Left renal cortex interstitium (tissue), 4 donors: ENCODE results near the gene SPEG. TPM values are rescaled to one million over a fixed set of nuclear protein-coding genes. Genes with fewer than 3 reads are reported as not detected.

ENCODE experiments used
- DNase-seq, 4 donors: peaks; one replicate each; pipeline ENCODE4 v3.0.0-alpha.2; 2013; ENCODE audit warnings: low read depth in 4 of 4, low spot score in 2 of 4, missing footprints in 1 of 4
- polyA plus RNA-seq, 4 donors: library from polyadenylated mRNA; unstranded; fragments of 120-200 nt; gene quantifications; one replicate each; pipeline ENCODE4 v1.2.1, GENCODE V29; 2013; ENCODE audit not compliant: insufficient read length in 4 of 4

SPEG gene
- polyA plus RNA-seq, 4 donors, result 10.7 to 18.1 (median 14.7) TPM

DNA sequence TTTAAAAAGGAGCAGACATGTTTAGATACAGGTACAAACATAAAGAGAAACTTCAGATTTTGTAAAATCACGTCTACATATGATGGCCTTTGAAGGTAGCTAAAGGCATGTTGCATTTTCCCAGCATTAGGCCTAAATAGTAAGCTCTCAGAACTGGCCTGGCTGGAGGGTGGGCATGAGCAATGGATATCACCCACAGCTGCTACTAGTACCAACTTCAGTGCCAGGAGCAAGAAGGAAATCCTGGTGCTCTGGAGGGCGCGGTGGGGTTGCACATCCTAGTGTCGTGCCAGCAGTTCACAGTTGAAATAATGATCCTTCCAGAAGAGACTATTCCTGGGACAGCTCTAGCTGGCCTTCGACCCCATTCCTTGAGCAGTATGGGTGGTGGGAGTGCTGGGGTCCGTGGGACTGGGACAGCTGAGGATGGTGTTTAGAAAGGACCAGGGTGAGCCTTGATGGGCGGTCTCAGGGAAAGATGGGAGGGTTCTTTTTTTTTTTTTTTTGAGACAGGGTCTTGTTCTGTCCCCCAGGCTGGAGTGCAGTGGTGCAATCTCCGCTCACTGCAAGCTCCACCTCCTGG lies 11.6 kb upstream of the SPEG start:
- no peak for DNase-seq

DNA sequence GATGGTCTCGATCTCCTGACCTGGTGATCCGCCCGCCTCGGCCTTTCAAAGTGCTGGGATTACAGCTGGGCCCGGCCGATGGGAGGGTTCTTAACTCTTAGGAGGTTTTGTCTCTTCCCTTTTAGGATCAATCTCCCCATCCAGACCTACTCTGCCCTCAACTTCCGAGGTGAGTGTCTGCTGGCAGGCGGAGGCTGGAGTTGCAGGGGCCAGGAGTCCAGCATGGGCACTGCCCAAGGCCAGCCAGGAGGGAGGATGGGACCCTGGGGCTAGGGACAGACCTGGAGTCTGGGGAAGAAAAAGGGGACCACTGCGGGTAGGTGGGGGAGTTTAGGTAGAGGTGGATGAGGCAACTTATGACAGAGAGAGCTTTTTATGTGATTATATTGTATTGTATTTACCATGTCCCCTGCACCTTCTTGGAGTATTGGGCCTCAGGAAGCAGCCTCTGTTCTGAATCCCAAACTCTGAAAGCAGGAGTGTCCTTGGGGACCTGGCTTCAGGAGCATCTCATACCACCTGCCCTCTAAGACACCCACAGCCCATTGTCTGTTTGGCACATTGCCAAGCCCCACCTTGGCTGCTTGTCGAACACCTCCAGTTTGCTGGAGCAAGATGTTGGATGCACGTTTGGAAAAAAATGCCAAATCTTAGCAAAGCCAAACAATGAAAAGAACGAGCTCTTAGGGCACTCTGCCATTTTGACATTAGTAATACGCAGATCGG lies 10.8 kb upstream of the SPEG start:
- DNase-seq, result no peak

DNA sequence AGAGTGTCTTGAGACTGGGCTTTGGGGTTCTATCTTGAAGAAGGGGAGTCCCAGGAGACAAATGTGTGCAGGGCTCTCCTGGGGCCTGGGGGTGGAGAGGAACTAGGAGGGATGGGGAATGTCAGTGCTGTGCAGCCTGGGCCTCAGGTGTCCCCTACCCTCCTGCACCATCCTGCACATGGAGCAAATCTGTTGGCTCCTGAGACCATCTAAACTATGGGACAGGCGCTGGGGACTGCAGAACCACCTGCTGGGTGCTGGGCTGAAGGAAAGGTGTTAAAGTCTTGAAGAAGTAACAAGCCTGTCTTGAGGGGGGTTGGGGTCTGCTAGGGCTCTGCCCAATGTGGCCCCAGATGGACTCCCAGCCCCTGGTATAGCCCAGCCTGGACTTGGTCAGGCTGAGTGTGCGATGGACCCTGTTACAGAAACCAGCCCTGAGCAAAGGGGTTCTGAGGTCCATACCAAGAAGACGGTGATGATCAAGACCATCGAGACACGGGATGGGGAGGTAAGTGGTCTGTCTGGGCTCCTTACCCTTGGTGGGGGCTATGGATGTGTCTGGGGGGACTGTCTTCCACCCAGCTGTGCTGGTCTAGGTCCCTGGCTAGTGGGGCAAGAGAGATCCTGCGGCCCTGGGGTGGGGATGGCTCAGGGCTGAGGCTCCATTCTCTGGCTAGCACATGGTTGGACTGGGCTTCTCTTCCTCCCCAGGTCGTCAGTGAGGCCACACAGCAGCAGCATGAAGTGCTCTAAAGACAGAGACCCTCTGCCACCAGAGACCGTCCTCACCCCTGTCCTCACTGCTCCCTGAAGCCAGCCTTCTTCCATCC lies 9.2 kb upstream of the SPEG start:
- no peak for DNase-seq

DNA sequence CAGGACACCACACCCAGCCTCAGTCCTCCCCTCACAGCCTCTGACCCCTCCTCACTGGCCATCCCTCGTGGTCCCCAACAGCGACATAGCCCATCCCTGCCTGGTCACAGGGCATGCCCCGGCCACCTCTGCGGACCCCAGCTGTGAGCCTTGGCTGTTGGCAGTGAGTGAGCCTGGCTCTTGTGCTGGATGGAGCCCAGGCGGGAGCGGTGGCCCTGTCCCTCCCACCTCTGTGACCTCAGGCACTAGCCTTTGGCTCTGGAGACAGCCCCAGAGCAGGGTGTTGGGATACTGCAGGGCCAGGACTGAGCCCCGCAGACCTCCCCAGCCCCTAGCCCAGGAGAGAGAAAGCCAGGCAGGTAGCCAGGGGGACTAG lies 8.6 kb upstream of the SPEG start:
- no peak for DNase-seq

DNA sequence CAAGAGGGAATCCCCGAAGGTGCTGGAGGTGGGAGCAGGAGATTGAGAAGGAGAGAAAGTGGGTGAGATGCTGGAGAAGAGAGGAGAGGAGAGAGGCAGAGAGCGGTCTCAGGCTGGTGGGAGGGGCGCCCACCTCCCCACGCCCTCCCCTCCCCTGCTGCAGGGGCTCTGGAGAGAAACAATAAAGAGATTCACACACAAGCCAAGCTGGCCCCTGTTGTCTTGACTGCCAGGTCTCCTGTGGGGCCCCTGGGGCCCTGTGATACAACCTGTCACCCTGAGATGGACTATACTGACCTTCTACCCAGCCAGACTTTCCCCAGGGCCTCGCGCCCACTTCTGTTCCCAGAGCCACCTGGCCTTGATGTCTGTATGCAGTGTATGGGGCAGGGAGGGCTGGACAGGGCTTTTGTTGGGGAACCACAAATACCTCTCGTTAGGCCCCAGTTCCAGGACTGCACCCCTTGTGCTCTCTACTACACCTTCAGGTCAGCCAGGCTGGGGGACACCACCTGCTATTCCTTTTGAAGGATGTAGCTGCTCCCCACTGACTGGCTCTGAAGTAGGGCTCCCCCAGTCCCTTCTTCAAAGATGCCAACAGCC lies 8.0 kb upstream of the SPEG start:
- no peak for DNase-seq

DNA sequence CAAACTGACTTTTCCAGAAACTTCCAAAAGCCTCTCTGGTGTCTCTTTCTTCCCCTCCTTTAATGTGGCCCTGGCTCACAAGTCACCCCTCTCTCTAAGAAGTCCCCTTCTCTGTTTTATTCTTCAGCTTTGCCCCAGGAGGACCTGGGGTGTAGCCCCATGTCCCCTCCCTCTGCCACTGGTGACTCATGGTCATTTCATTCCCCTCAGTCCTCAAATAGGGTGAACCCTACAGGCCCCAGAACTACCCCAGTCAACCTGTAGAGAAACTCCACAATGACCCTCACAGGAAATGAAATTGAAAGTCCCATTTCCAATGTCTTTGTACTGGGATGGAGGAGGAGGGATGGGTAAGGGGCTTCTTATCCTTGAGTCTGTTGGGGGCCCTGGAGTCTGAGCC lies 6.2 kb upstream of the SPEG start:
- DNase-seq, result no peak

DNA sequence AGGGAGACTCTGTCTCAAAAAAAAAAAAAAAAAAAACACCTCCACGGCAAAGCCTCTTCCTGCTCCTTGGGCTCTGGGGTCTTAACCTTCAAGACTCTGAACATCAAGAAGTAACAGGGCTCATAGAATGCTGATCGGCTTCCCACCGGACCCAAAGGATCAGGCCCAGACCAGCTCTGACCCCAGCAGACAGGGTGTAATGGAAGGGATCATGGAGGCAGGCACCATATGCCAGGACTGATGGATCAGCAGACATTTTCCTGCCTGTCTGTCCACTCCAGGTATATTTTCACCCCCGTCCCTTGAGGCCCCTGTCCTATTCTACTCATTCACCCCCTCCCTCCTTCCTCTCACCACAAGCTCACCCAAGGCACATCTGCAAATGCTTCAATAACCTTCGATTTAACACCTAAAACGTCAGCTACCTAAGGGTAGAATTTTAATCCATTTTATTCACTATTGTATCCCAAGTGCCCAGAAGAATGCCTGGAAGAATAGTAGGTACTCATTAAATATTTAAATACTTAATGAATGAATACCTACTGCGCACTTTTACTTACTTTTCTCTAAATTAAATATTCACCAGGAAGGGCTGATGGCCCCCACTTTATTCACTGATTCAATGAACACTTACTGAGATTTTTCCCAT lies 4.6 kb upstream of the SPEG start:
- no peak for DNase-seq

DNA sequence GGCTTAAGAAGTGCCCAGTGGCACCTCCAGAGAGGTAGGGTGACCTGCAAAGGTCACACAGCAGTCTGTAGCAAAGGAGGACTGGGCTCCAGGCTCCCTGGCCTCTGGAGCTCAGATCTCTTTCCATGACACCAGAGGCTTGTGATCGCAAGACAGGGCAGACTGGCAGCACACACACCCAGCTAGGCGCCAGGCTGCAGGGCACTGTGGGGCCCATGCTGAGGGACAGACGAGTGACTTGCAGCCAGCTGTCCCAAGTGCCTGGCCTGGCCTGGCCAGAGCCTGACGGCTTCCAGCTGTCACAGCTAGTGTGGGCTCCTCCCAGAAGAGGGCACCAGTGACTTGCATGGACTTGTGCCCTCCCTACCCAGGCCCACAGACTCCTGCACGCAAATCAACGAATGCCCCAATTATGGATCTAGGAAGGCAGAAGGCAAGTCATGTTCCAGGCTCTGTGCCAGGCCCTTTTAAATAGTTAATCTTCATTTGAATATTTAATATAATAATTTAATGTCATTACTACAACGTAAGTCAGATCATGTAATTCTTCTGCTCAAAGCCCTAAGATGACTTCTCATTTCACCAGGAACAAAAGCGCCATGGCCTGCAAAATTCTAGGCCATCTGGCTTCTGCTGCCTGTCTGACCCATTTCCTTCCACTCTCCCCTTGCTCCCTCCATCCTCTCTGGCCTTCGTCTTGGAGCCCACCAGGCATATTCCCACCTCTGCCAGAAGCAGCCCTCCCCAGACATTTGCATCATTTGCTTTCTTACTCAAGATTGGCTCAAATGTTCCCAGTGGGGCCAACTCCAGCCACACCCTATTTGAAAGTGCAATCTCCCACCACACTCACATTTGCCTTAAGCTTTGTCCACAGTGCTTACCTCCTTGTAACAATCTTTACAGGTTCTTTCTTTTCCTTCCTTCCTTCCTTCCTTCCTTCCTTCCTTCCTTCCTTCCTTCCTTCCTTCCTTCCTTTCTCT lies 3.7 kb upstream of the SPEG start:
- no peak for DNase-seq

DNA sequence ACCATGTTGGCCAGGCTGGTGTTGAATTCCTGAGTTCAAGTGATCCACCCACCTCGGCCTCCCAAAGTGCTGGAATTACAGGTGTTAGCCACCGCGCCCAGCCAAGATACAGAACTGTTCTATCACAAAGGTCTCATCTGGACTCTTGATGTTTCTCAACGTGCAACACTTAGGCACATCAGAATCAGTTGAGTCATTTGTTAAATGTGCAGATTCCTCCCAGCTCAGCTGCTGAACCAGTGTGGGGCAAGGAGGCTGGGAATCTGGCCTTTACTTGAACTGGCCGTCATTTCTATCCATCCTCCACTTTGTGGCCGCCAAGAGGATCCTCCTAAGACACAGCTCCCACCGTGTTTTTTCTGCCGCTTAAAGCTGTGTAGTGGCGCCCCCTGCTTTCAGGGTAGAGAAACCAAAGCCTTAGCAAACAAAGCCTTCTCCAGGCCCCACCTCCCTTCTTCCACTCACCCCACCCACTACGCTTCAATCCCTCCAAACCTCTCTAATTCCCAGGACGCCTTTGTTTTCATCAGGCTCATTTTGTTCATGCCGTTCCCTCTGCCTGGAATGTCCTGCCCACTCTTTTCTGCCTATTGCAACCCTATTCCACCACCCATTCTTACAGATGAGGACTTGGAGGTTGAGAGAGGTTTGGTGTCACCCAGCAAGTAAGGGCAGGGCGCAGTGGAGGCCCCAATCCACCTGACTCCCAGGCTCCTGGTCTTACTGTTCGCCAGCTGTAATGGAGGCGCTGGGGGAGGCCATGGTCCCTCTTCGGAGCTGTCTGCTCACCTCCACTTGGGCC lies 776 bp upstream of the SPEG start:
- no peak for DNase-seq

DNA sequence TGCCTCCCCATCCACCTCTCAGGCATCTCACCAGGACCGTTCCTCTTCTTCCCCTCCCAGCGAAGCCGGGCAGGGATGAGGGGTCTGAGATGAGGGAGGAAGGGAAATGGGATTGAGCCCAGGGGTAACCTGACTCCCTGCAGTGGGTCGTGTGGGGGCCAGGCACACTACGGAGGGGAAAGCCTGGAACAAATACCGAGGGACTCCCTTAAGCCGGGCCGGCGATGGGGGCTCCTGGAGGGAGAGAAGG lies 250 bp upstream of the SPEG start:
- no peak for DNase-seq

DNA sequence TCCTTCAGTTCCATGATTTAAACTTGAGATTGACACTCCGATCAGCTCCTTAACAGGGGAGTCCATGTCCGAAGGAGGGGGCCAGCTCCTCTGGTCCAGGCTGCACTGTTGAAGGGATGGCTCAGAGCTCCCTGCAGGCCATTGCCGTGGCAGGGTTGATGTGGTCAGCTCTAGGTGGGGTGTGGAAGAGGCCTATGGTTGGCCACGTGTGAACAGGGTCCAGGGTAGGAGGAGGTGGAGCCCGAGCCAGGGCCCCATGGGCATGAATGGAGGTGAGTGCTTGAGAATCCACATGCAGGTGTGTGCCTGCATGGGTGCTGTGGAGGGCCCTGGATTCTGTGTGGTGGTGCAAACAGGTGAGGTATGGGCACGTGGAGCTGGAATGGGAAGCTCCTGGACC lies 1.1 kb downstream of the SPEG start:
- no peak for DNase-seq

DNA sequence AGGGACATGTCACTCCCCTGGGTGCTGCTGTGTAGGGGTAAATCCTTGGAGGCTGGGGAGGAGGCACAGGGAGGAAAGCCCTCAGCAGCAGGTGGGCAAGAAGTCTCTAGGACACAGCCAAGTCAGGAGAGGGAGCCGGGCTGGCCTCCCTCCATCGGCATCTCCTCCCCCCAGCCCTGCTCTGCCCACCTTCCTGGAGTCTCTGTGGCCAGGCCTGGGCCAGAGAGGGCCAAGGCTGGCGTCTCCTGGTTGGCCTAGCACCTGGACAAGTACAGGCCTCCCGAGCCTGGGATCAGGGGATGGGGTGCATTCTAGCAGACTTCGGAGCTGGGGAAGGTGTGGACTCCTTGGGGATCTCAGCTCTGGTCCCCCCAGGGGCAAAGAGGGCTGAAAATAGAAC lies 1.8 kb downstream of the SPEG start:
- DNase-seq, result no peak

DNA sequence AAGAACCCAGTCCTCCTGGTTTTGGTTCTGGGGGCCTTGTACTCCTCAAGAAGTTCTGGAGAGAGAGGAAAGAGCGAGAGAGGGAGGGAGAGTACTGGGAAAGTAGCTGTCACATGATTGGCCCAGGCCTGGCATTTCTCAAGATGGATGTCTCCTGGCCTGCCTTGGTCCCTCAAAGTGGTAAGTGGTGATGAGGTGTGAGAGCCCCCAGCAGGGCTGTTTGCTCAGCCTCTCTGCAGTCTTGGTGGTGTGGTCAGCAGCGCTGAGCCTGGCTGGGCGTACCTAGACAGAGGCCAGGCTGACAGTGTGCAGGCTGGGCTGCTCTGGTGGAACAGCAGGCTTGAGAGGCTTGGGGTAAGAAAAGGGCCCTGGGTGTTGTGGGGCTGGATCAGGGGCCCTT lies 2.5 kb downstream of the SPEG start:
- DNase-seq, result no peak

DNA sequence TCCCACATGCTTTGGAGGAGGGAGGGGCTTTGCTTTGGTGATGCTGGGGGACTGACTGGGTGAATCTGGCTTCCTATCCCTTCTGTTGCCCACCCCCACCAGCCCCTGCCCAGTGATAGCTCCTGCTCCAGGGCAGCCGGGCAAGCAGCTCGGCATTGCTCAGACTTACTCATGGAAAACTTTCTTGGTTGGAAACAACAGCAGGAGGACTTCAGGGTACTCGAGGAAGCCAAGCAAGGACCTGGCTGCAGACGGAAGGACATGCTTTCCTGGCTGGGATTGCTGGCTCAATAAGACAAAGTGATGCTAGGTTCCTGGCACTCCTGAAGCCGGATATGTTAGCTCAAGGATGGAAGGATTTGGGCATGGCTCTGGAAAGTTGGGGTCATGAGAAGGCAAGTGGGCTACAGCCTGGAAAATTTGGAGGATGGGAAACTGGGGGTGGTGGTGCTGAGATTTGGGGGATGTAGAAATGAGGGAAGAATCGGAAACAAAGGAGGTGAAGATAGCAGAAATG lies 3.1 kb downstream of the SPEG start:
- DNase-seq, result no peak

DNA sequence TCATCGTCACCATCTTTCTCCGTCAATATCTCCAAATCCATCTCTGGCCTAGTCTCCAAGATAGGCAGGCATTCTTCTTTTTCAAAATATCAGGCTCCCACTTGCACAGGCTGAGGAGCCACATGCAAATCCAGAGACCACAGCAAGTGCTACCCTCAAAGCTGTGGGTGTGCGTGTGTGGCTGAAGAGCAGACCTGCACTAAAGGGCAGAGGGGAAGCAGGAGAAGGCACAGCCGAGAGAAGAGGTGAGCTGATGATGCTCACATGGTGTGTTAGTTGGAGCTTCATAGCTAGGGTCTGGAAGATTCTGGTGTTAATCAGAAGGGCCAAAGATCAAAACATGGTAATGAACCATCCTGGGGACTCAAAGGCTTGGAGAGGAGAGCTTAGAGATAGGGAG lies 3.8 kb downstream of the SPEG start:
- DNase-seq, result no peak

DNA sequence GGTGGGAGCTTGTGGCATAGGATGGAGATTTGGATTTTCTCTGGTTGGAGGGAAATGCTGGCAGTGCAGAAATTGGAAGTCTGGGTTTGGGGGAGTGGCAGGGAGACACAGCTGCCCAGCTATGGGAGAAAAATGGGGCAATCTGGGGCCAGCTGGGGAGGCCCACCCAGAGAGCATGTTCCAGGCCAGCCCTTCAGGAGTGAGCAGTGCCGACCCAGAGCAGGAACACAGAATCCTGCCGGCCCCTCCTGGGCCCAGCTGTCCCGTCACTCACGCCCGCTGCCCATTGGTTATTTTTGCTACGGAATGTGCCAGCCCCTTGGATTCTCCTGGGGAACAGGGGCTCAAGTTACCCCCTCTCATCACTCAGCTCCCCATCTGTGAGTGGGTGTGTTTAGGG lies 4.9 kb downstream of the SPEG start:
- no peak for DNase-seq

DNA sequence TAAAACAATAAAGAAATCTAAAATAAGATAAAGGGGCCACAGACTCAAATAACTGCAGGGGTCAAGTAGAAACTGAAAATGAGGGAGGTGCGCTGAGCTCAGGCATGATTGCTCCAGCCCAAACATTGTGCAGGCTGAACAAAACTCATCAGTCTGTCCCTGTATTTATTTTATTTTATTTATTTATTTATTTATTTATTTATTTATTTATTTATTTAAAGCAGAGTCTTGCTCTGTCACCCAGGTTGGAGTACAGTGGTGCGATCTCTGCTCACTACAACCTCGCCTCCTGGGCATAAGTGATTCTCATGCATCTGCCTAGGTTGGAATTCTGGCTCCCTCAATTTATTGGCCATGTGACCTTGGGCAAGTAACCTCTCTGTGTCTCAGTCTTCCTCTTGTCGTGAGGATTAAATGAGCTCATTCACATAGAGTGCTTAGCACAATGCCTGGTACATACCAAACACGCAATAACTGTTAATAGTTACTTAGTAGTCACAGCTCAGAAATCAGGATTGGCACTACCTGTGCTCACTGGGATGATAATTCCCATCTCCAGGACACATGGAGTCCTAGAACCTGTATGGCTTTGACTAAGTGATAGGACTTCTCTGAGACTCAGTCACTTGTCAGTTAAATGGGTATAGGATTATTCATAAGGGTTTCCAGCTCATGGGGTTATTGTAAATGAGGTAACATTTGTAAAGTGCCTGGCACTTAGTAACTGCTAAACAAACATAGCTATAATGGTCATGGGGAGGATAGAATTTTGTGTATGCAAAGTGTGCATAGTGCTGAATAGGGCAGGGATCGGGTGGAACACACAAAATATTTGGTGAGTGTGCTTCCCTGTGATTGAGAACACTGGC lies 6.0 kb downstream of the SPEG start:
- no peak for DNase-seq
